PC-3 (cell line): ENCODE results near the gene FREY1.

Source experiments
- EZH2 ChIP-seq: fragments of 300-600 bp; sonication (generic); IDR thresholded peaks from one replicate; pipeline ENCODE4 v1.6.1; 2017; ENCODE audit warnings: antibody characterized with exemption, mild to moderate bottlenecking, low read length; ENCODE audit not compliant: unreplicated experiment
- TF ChIP-seq, protein P1 (sequence below): fragments of 300-600 bp; sonication (generic); conservative IDR thresholded peaks from 2 replicates; pipeline ENCODE4 v1.5.1; 2017; ENCODE audit warnings: antibody characterized with exemption, low read depth, mild to moderate bottlenecking, low read length

GRCh38 chr11:45881708-45882368 lies 25.2 kb downstream of the FREY1 start:
- TF ChIP-seq, protein P1, sequence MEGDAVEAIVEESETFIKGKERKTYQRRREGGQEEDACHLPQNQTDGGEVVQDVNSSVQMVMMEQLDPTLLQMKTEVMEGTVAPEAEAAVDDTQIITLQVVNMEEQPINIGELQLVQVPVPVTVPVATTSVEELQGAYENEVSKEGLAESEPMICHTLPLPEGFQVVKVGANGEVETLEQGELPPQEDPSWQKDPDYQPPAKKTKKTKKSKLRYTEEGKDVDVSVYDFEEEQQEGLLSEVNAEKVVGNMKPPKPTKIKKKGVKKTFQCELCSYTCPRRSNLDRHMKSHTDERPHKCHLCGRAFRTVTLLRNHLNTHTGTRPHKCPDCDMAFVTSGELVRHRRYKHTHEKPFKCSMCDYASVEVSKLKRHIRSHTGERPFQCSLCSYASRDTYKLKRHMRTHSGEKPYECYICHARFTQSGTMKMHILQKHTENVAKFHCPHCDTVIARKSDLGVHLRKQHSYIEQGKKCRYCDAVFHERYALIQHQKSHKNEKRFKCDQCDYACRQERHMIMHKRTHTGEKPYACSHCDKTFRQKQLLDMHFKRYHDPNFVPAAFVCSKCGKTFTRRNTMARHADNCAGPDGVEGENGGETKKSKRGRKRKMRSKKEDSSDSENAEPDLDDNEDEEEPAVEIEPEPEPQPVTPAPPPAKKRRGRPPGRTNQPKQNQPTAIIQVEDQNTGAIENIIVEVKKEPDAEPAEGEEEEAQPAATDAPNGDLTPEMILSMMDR, result no peak
- TF ChIP-seq EZH2, result no peak
